GM21526 (cell line): ENCODE measurements around the gene TMEM267.
"Not testable (repeated sequence)": the region's sequence is repeated elsewhere in the genome, so short reads cannot be mapped to it uniquely, and the experiment has no call there.

Experiments used
- ATAC-seq: cut with Tn5 transposase; IDR thresholded peaks from one replicate; pipeline ENCODE4 v1.9.1; 2021; ENCODE audit warnings: moderate library complexity; ENCODE audit not compliant: unreplicated experiment, low FRiP score

Gene TMEM267

DNA sequence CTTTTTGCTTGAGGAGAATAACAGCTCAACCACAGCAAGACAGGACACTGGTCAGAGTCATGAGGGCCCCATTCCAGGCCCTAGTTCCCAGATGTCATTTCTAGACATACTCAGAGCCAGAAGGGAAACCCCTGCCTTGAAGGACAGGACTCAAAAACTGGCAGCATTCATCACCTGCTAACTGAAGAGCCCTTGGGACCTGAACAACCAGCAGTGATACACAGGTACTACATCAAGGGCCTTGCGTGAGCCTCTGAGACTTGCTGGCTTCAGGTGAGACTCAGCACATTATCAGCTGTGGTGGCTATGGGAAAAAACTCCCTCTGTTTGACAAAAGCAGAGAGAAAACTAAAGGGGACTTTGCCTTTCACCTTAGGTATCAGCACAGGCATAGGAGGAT is 22.6 kb downstream of the TMEM267 start:
- no peak for ATAC-seq

GRCh38 chr5:43456556-43456955 is 27.1 kb downstream of the TMEM267 start:
- no peak for ATAC-seq

DNA sequence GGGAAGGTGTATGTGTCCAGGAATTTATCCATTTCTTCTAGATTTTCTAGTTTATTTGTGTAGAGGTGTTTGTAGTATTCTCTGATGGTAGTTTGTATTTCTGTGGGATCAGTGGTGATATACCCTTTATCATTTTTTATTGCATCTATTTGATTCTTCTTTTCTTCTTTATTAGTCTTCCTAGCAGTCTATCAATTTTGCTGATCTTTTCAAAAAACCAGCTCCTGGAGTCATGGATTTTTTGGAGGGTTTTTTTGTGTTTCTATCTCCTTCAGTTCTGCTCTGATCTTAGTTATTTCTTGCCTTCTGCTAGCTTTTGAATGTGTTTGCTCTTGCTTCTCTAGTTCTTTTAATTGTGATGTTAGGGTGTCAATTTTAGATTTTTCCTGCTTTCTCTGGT is 42.1 kb downstream of the TMEM267 start:
- not testable (repeated sequence) for ATAC-seq

GRCh38 chr5:43437062-43437660 is 46.5 kb downstream of the TMEM267 start:
- ATAC-seq = no peak

- no peak for ATAC-seq
These were observed 50.3 kb downstream of the TMEM267 start for GRCh38 chr5:43433382-43433781.

DNA sequence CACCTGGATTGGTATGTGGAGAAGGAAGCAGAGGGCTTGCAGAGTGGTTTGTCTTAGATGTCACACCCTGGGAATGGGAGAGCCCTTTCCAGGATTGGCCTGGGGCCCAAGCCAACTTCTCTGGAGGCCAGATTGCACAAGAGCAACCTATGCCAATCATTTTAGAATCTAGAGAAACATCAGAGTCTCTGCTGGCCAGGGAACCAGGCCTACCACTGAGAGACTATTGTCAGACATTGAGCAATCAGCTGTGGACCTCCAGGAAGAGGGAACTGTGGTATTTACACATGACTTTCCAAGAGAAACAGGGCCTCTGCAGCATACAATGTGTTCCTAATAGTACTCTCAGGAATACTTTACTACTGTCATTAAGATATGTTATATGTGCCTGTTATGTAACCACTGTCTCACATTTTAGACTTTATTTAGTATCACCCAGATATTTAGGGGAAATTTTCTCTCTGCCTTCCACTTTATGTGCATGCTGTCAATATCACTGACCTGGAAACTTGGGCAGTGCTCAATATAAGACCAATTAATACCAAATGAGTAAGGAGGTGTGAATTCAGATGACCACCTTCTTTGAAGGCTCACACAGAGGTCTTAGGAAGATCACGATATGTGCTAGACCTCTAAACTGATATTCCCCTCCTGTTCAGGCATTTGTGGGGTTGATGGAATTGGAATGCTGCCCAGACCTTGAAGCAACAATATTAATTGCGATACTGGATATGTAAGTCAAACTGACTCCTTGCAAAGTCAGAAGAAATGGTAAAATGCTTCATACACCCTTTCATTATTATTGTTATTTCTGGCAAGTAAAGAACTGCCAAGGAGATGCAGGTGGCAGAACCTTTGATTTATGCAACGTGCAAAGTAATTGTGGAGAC is 50.9 kb downstream of the TMEM267 start:
- ATAC-seq = no peak

- ATAC-seq = no peak
These were observed 54.0 kb downstream of the TMEM267 start for GRCh38 chr5:43429706-43430105.

- no peak for ATAC-seq
These were observed 54.6 kb downstream of the TMEM267 start for GRCh38 chr5:43429016-43429415.

GRCh38 chr5:43427306-43427705 is 56.4 kb downstream of the TMEM267 start:
- ATAC-seq = no peak

DNA sequence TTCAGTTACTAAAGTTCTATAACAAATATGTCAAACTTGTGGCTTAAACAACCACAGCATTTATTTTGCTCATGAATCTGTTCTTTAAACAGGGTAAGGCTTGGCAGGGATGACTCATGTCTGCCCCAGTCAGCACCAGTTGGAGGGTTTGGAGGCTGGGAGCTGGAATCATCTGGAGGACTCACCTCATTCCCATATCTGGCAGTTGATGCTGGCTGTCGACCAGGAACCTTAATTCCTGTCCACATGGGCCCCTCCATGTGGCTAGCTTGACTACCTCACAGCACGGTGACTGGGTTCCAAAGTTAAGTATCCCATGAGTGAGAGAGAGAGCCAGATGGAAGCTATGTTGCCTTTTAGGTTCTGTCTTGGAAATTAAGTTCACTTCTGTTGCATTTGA is 57.7 kb downstream of the TMEM267 start:
- no peak for ATAC-seq

GRCh38 chr5:43423086-43423485 is 60.6 kb downstream of the TMEM267 start:
- not testable (repeated sequence) for ATAC-seq

GRCh38 chr5:43422143-43422542 is 61.5 kb downstream of the TMEM267 start:
- ATAC-seq = no peak

- no peak for ATAC-seq
These were observed 62.1 kb downstream of the TMEM267 start for GRCh38 chr5:43421450-43422133.

GRCh38 chr5:43420241-43420640 is 63.4 kb downstream of the TMEM267 start:
- ATAC-seq = no peak

- ATAC-seq = no peak
These were observed 65.1 kb downstream of the TMEM267 start for GRCh38 chr5:43418561-43418960.

DNA sequence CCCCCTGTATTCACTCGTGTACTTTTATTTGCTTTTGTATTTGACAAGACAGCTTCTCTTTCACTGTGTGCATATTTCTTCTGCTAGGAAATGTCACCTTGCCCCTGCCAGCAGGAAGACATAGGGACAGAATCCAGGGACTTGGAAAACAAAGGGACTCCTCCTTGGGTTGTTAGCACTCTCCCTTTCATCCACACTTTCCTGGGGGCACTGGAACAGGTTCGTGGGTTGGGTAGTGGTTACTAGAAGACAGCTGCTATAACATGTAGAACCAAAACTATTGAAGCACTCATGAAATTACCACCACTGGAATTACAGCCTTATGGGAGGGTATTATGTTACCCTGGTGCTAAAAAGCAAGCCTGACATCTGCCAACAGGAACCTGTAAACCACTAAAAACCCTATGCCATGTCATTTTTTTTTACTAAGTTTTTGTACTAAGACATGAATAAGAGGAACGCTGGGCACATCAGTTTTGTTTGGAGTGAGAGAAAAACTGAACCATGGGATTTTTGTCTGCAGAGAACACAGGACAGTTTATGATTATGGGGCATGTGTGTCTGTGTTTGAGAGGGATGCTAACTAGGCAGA is 66.8 kb downstream of the TMEM267 start:
- no peak for ATAC-seq

DNA sequence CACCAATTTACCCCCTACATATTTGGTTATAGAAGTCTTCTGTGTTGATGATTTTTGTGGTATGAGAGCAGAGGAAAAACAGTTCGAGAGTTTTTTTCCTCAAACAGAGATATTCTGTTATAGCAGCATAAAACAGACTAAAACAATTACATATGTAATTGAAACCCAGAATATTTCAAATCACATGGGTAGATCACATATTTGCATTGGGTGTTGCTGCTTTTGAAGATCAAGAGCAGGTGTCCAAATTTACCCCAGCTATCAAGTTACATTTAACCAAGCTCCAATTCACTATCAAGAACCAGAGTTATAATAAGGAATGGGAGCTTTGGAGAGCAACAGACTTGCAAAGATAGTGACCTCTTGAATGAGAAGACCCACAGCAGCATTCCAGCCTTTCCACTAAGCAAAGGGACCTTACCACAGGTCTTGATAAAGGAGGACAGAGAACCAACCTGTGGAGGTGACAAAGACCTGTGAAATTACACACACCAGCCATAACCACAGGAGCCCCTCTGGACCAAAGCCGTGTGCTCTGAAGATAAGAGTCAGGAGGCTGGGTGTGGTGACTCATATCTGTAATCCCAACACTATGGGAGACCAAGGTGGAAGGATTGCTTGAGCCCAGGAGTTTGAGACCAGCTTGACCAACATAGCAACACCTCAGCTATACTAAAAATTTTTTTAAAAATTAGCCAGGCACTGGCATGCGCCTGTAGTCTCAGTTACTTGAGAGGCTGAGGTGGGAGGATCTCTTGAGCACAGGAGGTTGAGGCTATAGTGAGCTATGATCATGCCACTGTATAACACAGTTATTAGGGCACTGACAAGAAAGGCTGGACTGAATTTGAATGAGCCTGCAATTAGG is 67.5 kb downstream of the TMEM267 start:
- ATAC-seq = no peak

DNA sequence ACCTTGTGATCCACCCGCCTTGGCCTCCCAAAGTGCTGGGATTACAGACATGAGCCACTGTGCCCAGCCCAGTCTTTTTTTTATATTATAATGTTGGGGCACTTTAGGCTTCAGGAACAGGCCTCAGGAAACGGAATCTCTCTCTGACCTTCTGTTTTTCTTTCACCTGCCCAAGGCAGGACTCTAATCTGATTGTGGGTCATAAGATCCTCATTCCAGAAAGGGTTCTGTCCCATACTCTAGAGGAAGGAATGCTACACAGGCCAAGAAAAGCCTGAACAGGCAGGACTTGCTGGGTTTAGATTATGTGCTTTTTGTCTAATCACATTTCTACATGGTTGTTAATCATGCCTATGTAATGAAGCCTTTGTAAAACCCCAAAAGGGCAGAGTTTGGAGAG is 69.7 kb downstream of the TMEM267 start:
- no peak for ATAC-seq

DNA sequence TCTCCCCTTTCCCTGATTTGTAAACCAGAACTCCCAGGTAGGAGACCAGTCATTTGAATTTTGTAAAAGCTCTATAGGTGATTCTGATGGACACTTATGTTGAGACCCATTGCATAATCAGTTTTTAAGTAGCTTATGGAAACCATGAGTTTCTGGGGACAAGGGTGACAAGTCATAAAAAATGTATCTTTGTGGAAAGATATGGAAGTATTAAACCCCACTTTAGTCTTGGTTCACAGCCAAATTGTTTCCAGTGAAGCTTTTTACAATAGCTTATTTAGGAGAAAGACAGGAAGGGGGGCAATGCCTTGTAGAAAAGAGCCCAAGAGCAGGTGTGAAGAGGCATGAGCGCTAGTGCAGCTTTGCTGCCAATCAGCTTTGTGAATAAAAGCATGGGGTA is 71.0 kb downstream of the TMEM267 start:
- ATAC-seq = no peak

DNA sequence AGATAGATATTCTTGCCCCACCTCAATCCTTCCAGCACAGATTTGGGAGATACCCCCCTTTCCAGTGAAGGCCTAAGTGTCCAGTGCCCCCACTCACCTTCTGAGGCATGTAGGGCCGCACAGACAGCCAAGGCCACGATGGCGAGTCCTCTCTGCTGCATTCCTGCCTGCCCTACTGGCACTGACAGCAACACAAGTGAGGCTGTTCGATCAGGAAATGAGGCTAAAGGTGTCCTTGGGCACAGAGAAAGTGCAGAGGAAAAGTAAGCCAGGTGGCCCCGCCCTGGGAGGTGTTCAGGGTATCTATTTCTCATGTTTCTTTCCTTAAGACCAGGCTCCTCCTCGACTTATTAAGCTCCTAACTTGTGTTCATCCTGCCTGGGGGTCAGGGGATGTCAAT is 71.5 kb downstream of the TMEM267 start, which contains the start of gene CCL28:
Gene CCL28, minus strand, starts transcription at position 236 of the 400 bp plus-strand sequence. Its CDS starts 75 bp downstream, at position 161.
- no peak for ATAC-seq
